Trophoblast cell (in vitro differentiated cells and primary cell): Measurements from ENCODE around the gene SLC22A23.

Experiments
- DNase-seq, 2 donors: peaks; one replicate each; pipeline ENCODE4 v3.0.0-alpha.2; 2016
- H2AFZ ChIP-seq: 2 replicates; pipeline ENCODE4 v1.6.1; 2013; ENCODE audit warnings: low read length, moderate library complexity, mild to moderate bottlenecking; ENCODE audit not compliant: insufficient read depth, poor library complexity
- H2AK5ac ChIP-seq: 2 replicates; pipeline ENCODE4 v1.6.1; 2013; ENCODE audit warnings: mild to moderate bottlenecking, low read length
- H2BK120ac ChIP-seq: 2 replicates; pipeline ENCODE4 v1.6.1; 2013; ENCODE audit warnings: low read length, mild to moderate bottlenecking, moderate library complexity; ENCODE audit not compliant: insufficient read depth, poor library complexity
- H2BK12ac ChIP-seq: 2 replicates; pipeline ENCODE4 v1.6.1; 2013; ENCODE audit warnings: mild to moderate bottlenecking, low read length, moderate library complexity
- H2BK5ac ChIP-seq: 2 replicates; pipeline ENCODE4 v1.6.1; 2013; ENCODE audit warnings: low read length, low read depth, moderate library complexity, mild to moderate bottlenecking; ENCODE audit not compliant: poor library complexity
- H3K14ac ChIP-seq: 2 replicates; pipeline ENCODE4 v1.6.1; 2013; ENCODE audit warnings: mild to moderate bottlenecking, low read length
- H3K18ac ChIP-seq: 2 replicates; pipeline ENCODE4 v1.6.1; 2013; ENCODE audit warnings: mild to moderate bottlenecking, low read length
- H3K23ac ChIP-seq: 2 replicates; pipeline ENCODE4 v1.6.1; 2013; ENCODE audit warnings: low read length
- H3K27ac ChIP-seq: 2 replicates; pipeline ENCODE4 v1.5.1; 2013; ENCODE audit warnings: low read depth, mild to moderate bottlenecking, inconsistent platforms, low read length, moderate library complexity
- H3K27me3 ChIP-seq: 2 replicates; pipeline ENCODE4 v1.6.1; 2013; ENCODE audit warnings: inconsistent platforms, mild to moderate bottlenecking, low read length, moderate library complexity; ENCODE audit not compliant: insufficient read depth
- H3K36me3 ChIP-seq, 2 experiments: 1 replicate in 1 of 2; 2 replicates in 1 of 2; pipeline ENCODE4 v1.6.1; 2013; ENCODE audit warnings: low read length in 2 of 2, mild to moderate bottlenecking in 2 of 2, moderate library complexity in 1 of 2; ENCODE audit not compliant: insufficient read depth in 2 of 2, control insufficient read depth in 1 of 2
- H3K4ac ChIP-seq: 2 replicates; pipeline ENCODE4 v1.6.1; 2013; ENCODE audit warnings: low read depth, mild to moderate bottlenecking, low read length, moderate library complexity
- H3K4me1 ChIP-seq, 2 experiments: 1 replicate in 1 of 2; 2 replicates in 1 of 2; pipeline ENCODE4 v1.6.1; 2013; ENCODE audit warnings: low read length in 2 of 2, mild to moderate bottlenecking in 2 of 2, moderate library complexity in 1 of 2; ENCODE audit not compliant: insufficient read depth in 2 of 2, control insufficient read depth in 1 of 2
- H3K4me2 ChIP-seq: 2 replicates; pipeline ENCODE4 v1.6.1; 2013; ENCODE audit warnings: inconsistent platforms, mild to moderate bottlenecking, low read length, moderate library complexity
- H3K4me3 ChIP-seq: 2 replicates; pipeline ENCODE4 v1.5.1; 2013; ENCODE audit warnings: mild to moderate bottlenecking, low read depth, low read length, inconsistent platforms
- H3K79me1 ChIP-seq: one replicate; pipeline ENCODE4 v1.6.1; 2013; ENCODE audit warnings: low read length
- H3K79me2 ChIP-seq: 2 replicates; pipeline ENCODE4 v1.6.1; 2013; ENCODE audit warnings: low read length, mild to moderate bottlenecking; ENCODE audit not compliant: control insufficient read depth, insufficient read depth, poor library complexity
- H3K9ac ChIP-seq: 2 replicates; pipeline ENCODE4 v1.6.1; 2013; ENCODE audit warnings: mild to moderate bottlenecking, low read length
- H3K9me3 ChIP-seq: 2 replicates; pipeline ENCODE4 v1.6.1; 2013; ENCODE audit warnings: low read depth, mild to moderate bottlenecking, control low read depth, inconsistent platforms, low read length; ENCODE audit not compliant: insufficient read depth
- H4K12ac ChIP-seq: 2 replicates; pipeline ENCODE4 v1.6.1; 2013; ENCODE audit warnings: low read depth, mild to moderate bottlenecking, low read length, moderate library complexity
- H4K8ac ChIP-seq: 2 replicates; pipeline ENCODE4 v1.6.1; 2013; ENCODE audit warnings: low read depth, mild to moderate bottlenecking, low read length, moderate library complexity
- H4K91ac ChIP-seq: one replicate; pipeline ENCODE4 v1.6.1; 2013; ENCODE audit warnings: low read depth, mild to moderate bottlenecking, low read length, moderate library complexity
- WGBS: extraction: QIAGEN DNeasy Blood & Tissue Kit; methylation state at CpG from one replicate; pipeline ENCODE4 v1.1.7; 2013; ENCODE audit warnings: missing lambda C conversion rate; ENCODE audit not compliant: insufficient read length, insufficient coverage; ENCODE audit errors: extremely low coverage; 5-methylcytosine and 5-hydroxymethylcytosine counted together

Gene SLC22A23

GRCh38 chr6:3318821-3319540 is 137.9 kb downstream of the SLC22A23 start:
- Histone ChIP-seq H2BK5ac (no peak overlapping the region), H2AFZ (no peak overlapping the region), H3K4me2 (no peak overlapping the region), H2BK12ac (no peak overlapping the region), H3K4me3 (no peak overlapping the region), H3K27me3 (no peaks in the 10 kb centered on the region), H3K14ac (no peak overlapping the region), H3K18ac (no peak overlapping the region), H3K9me3 (no peaks in the 10 kb centered on the region), H4K91ac (no peak overlapping the region), H3K36me3 (peaks cover 5 to 19% of the 10 kb centered on the region in 2 experiments), H3K4ac (no peak overlapping the region), H3K23ac (no peak overlapping the region), H3K79me1 (no peaks in the 10 kb centered on the region), H3K4me1 (no peaks in the 10 kb centered on the region), H3K79me2 (peaks cover 2% of the 10 kb centered on the region), H3K27ac (no peak overlapping the region), H4K8ac (no peak overlapping the region), H2BK120ac (no peak overlapping the region), H2AK5ac (no peak overlapping the region), H4K12ac (no peak overlapping the region), H3K9ac (no peak overlapping the region)
- no CpG with 5 or more reads among the region's 13 CpGs for WGBS
- DNase-seq, result no peak

GRCh38 chr6:3318226-3318625 is 138.6 kb downstream of the SLC22A23 start:
- Histone ChIP-seq H3K27me3 (no peaks in the 10 kb centered on the region), H3K79me1 (no peaks in the 10 kb centered on the region), H2BK12ac (no peak overlapping the region), H3K79me2 (no peaks in the 10 kb centered on the region), H3K18ac (no peak overlapping the region), H3K4me3 (no peak overlapping the region), H4K8ac (no peak overlapping the region), H3K23ac (no peak overlapping the region), H3K9ac (no peak overlapping the region), H3K4me1 (no peaks in the 10 kb centered on the region), H2AFZ (no peak overlapping the region), H2BK5ac (no peak overlapping the region), H2AK5ac (no peak overlapping the region), H3K4ac (no peak overlapping the region), H4K12ac (no peak overlapping the region), H4K91ac (no peak overlapping the region), H3K9me3 (no peaks in the 10 kb centered on the region), H3K36me3 (peaks cover 5 to 16% of the 10 kb centered on the region in 2 experiments), H3K14ac (no peak overlapping the region), H2BK120ac (no peak overlapping the region), H3K4me2 (no peak overlapping the region), H3K27ac (no peak overlapping the region)
- WGBS, result no CpG with 5 or more reads among the region's 10 CpGs
- DNase-seq, result no peak

- peaks cover 5 to 16% of the 10 kb centered on the region in 2 experiments for H3K36me3 ChIP-seq
- H3K79me1 ChIP-seq, result no peaks in the 10 kb centered on the region
- H2AK5ac ChIP-seq, result no peak overlapping the region
- H3K14ac ChIP-seq, result no peak overlapping the region
- no peaks in the 10 kb centered on the region for H3K27me3 ChIP-seq
- H4K8ac ChIP-seq, result no peak overlapping the region
- no peak overlapping the region for H3K4me3 ChIP-seq
- no peak overlapping the region for H4K91ac ChIP-seq
- H3K4me2 ChIP-seq, result no peak overlapping the region
- no peak overlapping the region for H3K23ac ChIP-seq
- H3K9ac ChIP-seq, result no peak overlapping the region
- no peak overlapping the region for H2AFZ ChIP-seq
- no peaks in the 10 kb centered on the region for H3K4me1 ChIP-seq
- H3K79me2 ChIP-seq, result no peaks in the 10 kb centered on the region
- no peak overlapping the region for H3K18ac ChIP-seq
- no peaks in the 10 kb centered on the region for H3K9me3 ChIP-seq
- H2BK5ac ChIP-seq, result no peak overlapping the region
- H4K12ac ChIP-seq, result no peak overlapping the region
- H3K4ac ChIP-seq, result no peak overlapping the region
- WGBS, result no CpG with 5 or more reads among the region's 11 CpGs
- no peak for DNase-seq
- H3K27ac ChIP-seq, result no peak overlapping the region
- H2BK12ac ChIP-seq, result no peak overlapping the region
- H2BK120ac ChIP-seq, result no peak overlapping the region
These were observed 139.1 kb downstream of the SLC22A23 start for GRCh38 chr6:3317741-3318211.

- no peak for DNase-seq
- no peak overlapping the region for H4K12ac ChIP-seq
- H2AFZ ChIP-seq, result no peak overlapping the region
- H3K9ac ChIP-seq, result no peak overlapping the region
- H3K9me3 ChIP-seq, result no peaks in the 10 kb centered on the region
- no peaks in the 10 kb centered on the region for H3K27me3 ChIP-seq
- H3K18ac ChIP-seq, result no peak overlapping the region
- H3K4me2 ChIP-seq, result no peak overlapping the region
- no peak overlapping the region for H4K91ac ChIP-seq
- H2BK5ac ChIP-seq, result no peak overlapping the region
- no peak overlapping the region for H3K4ac ChIP-seq
- no peak overlapping the region for H3K14ac ChIP-seq
- no peak overlapping the region for H2BK12ac ChIP-seq
- no peak overlapping the region for H2AK5ac ChIP-seq
- H3K79me2 ChIP-seq, result no peaks in the 10 kb centered on the region
- no peak overlapping the region for H3K23ac ChIP-seq
- H3K79me1 ChIP-seq, result no peaks in the 10 kb centered on the region
- no CpG with 5 or more reads among the region's 8 CpGs for WGBS
- no peak overlapping the region for H3K27ac ChIP-seq
- H3K4me3 ChIP-seq, result no peak overlapping the region
- peaks cover 1 to 16% of the 10 kb centered on the region in 2 experiments for H3K36me3 ChIP-seq
- no peak overlapping the region for H2BK120ac ChIP-seq
- no peaks in the 10 kb centered on the region for H3K4me1 ChIP-seq
- H4K8ac ChIP-seq, result no peak overlapping the region
These were observed 140.0 kb downstream of the SLC22A23 start for GRCh38 chr6:3316818-3317217.
